ENCODE measurements around the gene SH3GL3.
A peak's percentile ranks its signal among the peaks of the same experiment; 100 is the strongest.

SH3GL3 gene

GRCh38 chr15:83569341-83569740, 122.2 kb downstream of the SH3GL3 start:
- Histone ChIP-seq H3K27ac (ENCODE audit: low read depth, low read length) (no peak overlapping the region), H2BK12ac (ENCODE audit: low read length) (no peak overlapping the region), H2AFZ (ENCODE audit: insufficient read depth, low read length, poor library complexity) (no peak overlapping the region), H4K12ac (ENCODE audit: low read depth, low read length) (no peak overlapping the region), H2BK120ac (ENCODE audit: insufficient read depth, low read length, poor library complexity) (no peak overlapping the region), H3K36me3 (ENCODE audit: control insufficient read depth in 1 of 2, insufficient read depth in 2 of 2, low read length in 2 of 2) (no peaks in the 10 kb centered on the region), H3K14ac (ENCODE audit: low read length) (no peak overlapping the region), H3K79me2 (ENCODE audit: control insufficient read depth, insufficient read depth, low read length, poor library complexity) (no peaks in the 10 kb centered on the region), H3K4ac (ENCODE audit: low read depth, low read length) (no peak overlapping the region), H4K8ac (ENCODE audit: low read depth, low read length) (no peak overlapping the region), H3K4me1 (ENCODE audit: control insufficient read depth in 1 of 2, insufficient read depth in 2 of 2, low read length in 2 of 2) (no peaks in the 10 kb centered on the region), H3K4me2 (ENCODE audit: low read length) (no peak overlapping the region), H3K27me3 (ENCODE audit: insufficient read depth, low read length) (no peaks in the 10 kb centered on the region), H3K9ac (ENCODE audit: low read length) (no peak overlapping the region), H3K18ac (ENCODE audit: low read length) (no peak overlapping the region), H2BK5ac (ENCODE audit: low read depth, low read length, poor library complexity) (no peak overlapping the region), H4K91ac (ENCODE audit: low read depth, low read length) (no peak overlapping the region), H3K23ac (ENCODE audit: low read length) (no peak overlapping the region), H2AK5ac (ENCODE audit: low read length) (no peak overlapping the region), H3K9me3 (ENCODE audit: insufficient read depth, low read depth, low read length) (no peaks in the 10 kb centered on the region), H3K79me1 (ENCODE audit: low read length) (no peaks in the 10 kb centered on the region), H3K4me3 (ENCODE audit: low read depth, low read length) (no peak overlapping the region)
- no peak for DNase-seq

DNA sequence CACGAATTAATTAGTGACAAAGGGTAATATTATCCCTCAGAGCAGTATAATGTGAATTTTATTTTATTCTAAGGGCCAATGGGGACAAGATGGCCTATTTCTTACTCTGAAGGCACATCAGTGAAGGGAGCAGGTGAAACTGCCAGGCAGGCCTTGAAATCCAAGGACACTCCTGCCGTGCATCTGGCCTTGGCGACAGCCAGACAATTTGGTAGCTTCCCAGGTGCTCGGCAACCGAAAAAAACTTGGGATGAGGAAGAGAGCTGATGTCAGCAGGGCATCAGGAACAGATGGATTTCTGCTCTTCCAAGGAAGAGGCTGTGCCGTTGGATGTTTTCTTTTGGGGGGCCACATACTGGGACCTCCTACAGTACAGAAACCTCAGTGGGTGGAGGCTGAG, 123.6 kb downstream of the SH3GL3 start:
- Histone ChIP-seq H3K18ac (ENCODE audit: low read length) (no peak overlapping the region), H2AFZ (ENCODE audit: insufficient read depth, low read length, poor library complexity) (no peak overlapping the region), H2AK5ac (ENCODE audit: low read length) (no peak overlapping the region), H2BK120ac (ENCODE audit: insufficient read depth, low read length, poor library complexity) (no peak overlapping the region), H3K4me3 (ENCODE audit: low read depth, low read length) (no peak overlapping the region), H3K79me2 (ENCODE audit: control insufficient read depth, insufficient read depth, low read length, poor library complexity) (no peaks in the 10 kb centered on the region), H2BK5ac (ENCODE audit: low read depth, low read length, poor library complexity) (no peak overlapping the region), H2BK12ac (ENCODE audit: low read length) (no peak overlapping the region), H3K27me3 (ENCODE audit: insufficient read depth, low read length) (no peaks in the 10 kb centered on the region), H4K8ac (ENCODE audit: low read depth, low read length) (no peak overlapping the region), H3K9me3 (ENCODE audit: insufficient read depth, low read depth, low read length) (no peaks in the 10 kb centered on the region), H3K27ac (ENCODE audit: low read depth, low read length) (no peak overlapping the region), H3K4me1 (ENCODE audit: control insufficient read depth in 1 of 2, insufficient read depth in 2 of 2, low read length in 2 of 2) (no peaks in the 10 kb centered on the region), H3K23ac (ENCODE audit: low read length) (no peak overlapping the region), H3K36me3 (ENCODE audit: control insufficient read depth in 1 of 2, insufficient read depth in 2 of 2, low read length in 2 of 2) (no peaks in the 10 kb centered on the region), H4K91ac (ENCODE audit: low read depth, low read length) (no peak overlapping the region), H3K4ac (ENCODE audit: low read depth, low read length) (no peak overlapping the region), H3K9ac (ENCODE audit: low read length) (no peak overlapping the region), H3K14ac (ENCODE audit: low read length) (no peak overlapping the region), H3K4me2 (ENCODE audit: low read length) (no peak overlapping the region), H4K12ac (ENCODE audit: low read depth, low read length) (no peak overlapping the region), H3K79me1 (ENCODE audit: low read length) (no peaks in the 10 kb centered on the region)
- WGBS (ENCODE audit: extremely low coverage, insufficient coverage, insufficient read length): no CpG with 5 or more reads among the region's 6 CpGs
- DNase-seq: no peak

DNA sequence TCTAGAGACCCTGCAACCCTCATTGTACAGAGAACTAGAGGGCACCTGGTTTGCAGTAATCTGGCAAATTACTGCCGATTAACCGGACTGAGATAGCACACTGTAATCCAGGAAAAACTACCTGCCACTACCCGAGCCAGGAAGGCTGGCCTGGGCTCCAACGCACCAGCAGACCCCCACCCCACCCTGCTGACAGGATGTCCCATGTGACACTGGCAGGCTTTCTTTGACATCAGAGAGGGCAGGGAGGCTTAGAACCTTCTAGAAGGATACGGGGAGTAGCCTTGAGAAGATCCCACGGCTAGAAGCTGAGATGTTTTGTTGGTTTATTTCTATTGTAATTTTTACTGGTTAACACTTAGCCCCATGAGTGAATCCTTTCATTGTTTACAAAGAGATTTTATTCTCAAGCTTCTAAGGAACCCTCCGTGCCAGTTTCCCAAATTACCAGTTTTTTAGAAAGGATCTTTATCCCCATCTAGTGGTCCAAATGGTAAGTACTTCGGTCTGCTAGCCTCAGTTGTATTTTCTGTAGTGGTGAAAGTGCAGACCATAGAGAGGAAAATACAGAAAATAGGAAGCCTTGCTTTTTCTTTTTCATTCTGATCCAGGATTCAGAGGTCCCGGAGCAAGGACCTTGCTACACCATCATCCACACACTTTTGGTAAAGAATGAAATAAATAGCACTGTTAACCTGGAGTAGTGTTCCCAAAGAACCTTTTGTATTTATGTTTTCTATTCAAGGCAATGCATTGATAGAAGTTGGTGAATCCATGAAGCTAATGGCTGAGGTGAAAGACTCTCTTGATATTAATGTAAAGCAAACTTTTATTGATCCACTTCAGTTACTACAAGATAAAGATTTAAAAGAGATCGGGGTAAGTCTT, 124.9 kb downstream of the SH3GL3 start:
- H3K4me2 ChIP-seq (ENCODE audit: low read length): no peak overlapping the region
- H3K79me2 ChIP-seq (ENCODE audit: control insufficient read depth, insufficient read depth, low read length, poor library complexity): no peaks in the 10 kb centered on the region
- H3K4ac ChIP-seq (ENCODE audit: low read depth, low read length): no peak overlapping the region
- H2BK120ac ChIP-seq (ENCODE audit: insufficient read depth, low read length, poor library complexity): no peak overlapping the region
- H3K4me1 ChIP-seq (ENCODE audit: control insufficient read depth in 1 of 2, insufficient read depth in 2 of 2, low read length in 2 of 2): no peaks in the 10 kb centered on the region
- H4K8ac ChIP-seq (ENCODE audit: low read depth, low read length): no peak overlapping the region
- peak in 1 of 2 donors; percentile 76 for DNase-seq
- H3K9ac ChIP-seq (ENCODE audit: low read length): no peak overlapping the region
- no CpG with 5 or more reads among the region's 10 CpGs for WGBS (ENCODE audit: extremely low coverage, insufficient coverage, insufficient read length)
- H4K12ac ChIP-seq (ENCODE audit: low read depth, low read length): no peak overlapping the region
- no peak overlapping the region for H2AK5ac ChIP-seq (ENCODE audit: low read length)
- no peak overlapping the region for H3K23ac ChIP-seq (ENCODE audit: low read length)
- H3K9me3 ChIP-seq (ENCODE audit: insufficient read depth, low read depth, low read length): no peaks in the 10 kb centered on the region
- H3K14ac ChIP-seq (ENCODE audit: low read length): no peak overlapping the region
- H3K4me3 ChIP-seq (ENCODE audit: low read depth, low read length): no peak overlapping the region
- H3K18ac ChIP-seq (ENCODE audit: low read length): no peak overlapping the region
- no peaks in the 10 kb centered on the region for H3K79me1 ChIP-seq (ENCODE audit: low read length)
- no peak overlapping the region for H3K27ac ChIP-seq (ENCODE audit: low read depth, low read length)
- no peak overlapping the region for H2AFZ ChIP-seq (ENCODE audit: insufficient read depth, low read length, poor library complexity)
- no peak overlapping the region for H2BK12ac ChIP-seq (ENCODE audit: low read length)
- no peak overlapping the region for H2BK5ac ChIP-seq (ENCODE audit: low read depth, low read length, poor library complexity)
- no peaks in the 10 kb centered on the region for H3K27me3 ChIP-seq (ENCODE audit: insufficient read depth, low read length)
- H4K91ac ChIP-seq (ENCODE audit: low read depth, low read length): no peak overlapping the region
- no peaks in the 10 kb centered on the region for H3K36me3 ChIP-seq (ENCODE audit: control insufficient read depth in 1 of 2, insufficient read depth in 2 of 2, low read length in 2 of 2)

DNA sequence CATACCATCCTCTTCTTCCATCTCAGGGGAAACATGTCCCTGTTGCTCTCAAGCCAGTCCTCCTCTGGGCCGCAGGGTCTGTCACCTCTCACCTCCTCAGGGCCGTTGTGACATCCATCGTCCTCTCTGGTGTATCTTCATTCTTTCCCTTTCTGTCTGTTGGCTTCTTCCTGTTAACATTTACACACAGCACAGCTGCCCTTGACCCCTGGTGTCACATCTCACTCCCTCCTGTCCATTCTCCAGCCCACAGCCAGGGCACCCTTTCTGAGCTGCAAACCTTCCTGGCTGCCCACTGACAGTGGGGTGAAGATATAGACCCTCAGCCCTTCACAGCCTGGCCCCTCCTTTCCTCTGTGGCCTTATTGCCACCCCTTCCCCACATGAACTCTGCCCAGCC, 127.2 kb downstream of the SH3GL3 start:
- Histone ChIP-seq H3K4me3 (ENCODE audit: low read depth, low read length) (no peak overlapping the region), H3K27ac (ENCODE audit: low read depth, low read length) (no peak overlapping the region), H3K9ac (ENCODE audit: low read length) (no peak overlapping the region), H3K4me1 (ENCODE audit: control insufficient read depth in 1 of 2, insufficient read depth in 2 of 2, low read length in 2 of 2) (no peaks in the 10 kb centered on the region), H3K4ac (ENCODE audit: low read depth, low read length) (no peak overlapping the region), H4K8ac (ENCODE audit: low read depth, low read length) (no peak overlapping the region), H3K79me1 (ENCODE audit: low read length) (no peaks in the 10 kb centered on the region), H2AFZ (ENCODE audit: insufficient read depth, low read length, poor library complexity) (no peak overlapping the region), H3K9me3 (ENCODE audit: insufficient read depth, low read depth, low read length) (no peaks in the 10 kb centered on the region), H4K91ac (ENCODE audit: low read depth, low read length) (no peak overlapping the region), H2AK5ac (ENCODE audit: low read length) (no peak overlapping the region), H4K12ac (ENCODE audit: low read depth, low read length) (no peak overlapping the region), H2BK5ac (ENCODE audit: low read depth, low read length, poor library complexity) (no peak overlapping the region), H3K14ac (ENCODE audit: low read length) (no peak overlapping the region), H3K18ac (ENCODE audit: low read length) (no peak overlapping the region), H3K27me3 (ENCODE audit: insufficient read depth, low read length) (no peaks in the 10 kb centered on the region), H3K36me3 (ENCODE audit: control insufficient read depth in 1 of 2, insufficient read depth in 2 of 2, low read length in 2 of 2) (no peaks in the 10 kb centered on the region), H3K4me2 (ENCODE audit: low read length) (no peak overlapping the region), H2BK12ac (ENCODE audit: low read length) (no peak overlapping the region), H2BK120ac (ENCODE audit: insufficient read depth, low read length, poor library complexity) (no peak overlapping the region), H3K23ac (ENCODE audit: low read length) (no peak overlapping the region), H3K79me2 (ENCODE audit: control insufficient read depth, insufficient read depth, low read length, poor library complexity) (no peaks in the 10 kb centered on the region)
- DNase-seq: no peak
- WGBS (ENCODE audit: extremely low coverage, insufficient coverage, insufficient read length): no CpG with 5 or more reads among the region's 3 CpGs

All from trophoblast cell (in vitro differentiated cells and primary cell).